Right lobe of liver (tissue), 6 donors: ENCODE measurements around the gene HMGCL. TPM values are rescaled to one million over a fixed set of nuclear protein-coding genes. Genes with fewer than 3 reads are reported as not detected.
"Not testable (repeated sequence)": the region's sequence is repeated elsewhere in the genome, so short reads cannot be mapped to it uniquely, and the experiment has no call there.

ENCODE experiments used
- ATAC-seq, 4 donors: fragments of 200-7000 bp; cut with Tn5 transposase; one replicate each; pipeline ENCODE4 v1.9.1; 2020; ENCODE audit warnings: mild to moderate bottlenecking in 4 of 4, moderate library complexity in 4 of 4
- DNase-seq, 3 donors: peaks; one replicate each; pipeline ENCODE4 v3.0.0-alpha.2; 2020
- H3K27ac ChIP-seq, 3 donors: fragments of 200-600 bp; one replicate each; pipeline ENCODE4 v1.8.0; 2022
- H3K27me3 ChIP-seq, 2 donors: fragments of 200-600 bp; one replicate each; pipeline ENCODE4 v1.8.0; 2022
- H3K36me3 ChIP-seq, 4 donors: fragments of 200-600 bp; sonication (generic) in 1 of 4; one replicate each; pipeline versions ENCODE4 v1.5.1 to v1.8.0; 2017 to 2022; ENCODE audit warnings: control low read depth in 1 of 4
- H3K4me1 ChIP-seq, 4 donors: fragments of 200-600 bp; sonication (generic) in 1 of 4; one replicate each; pipeline versions ENCODE4 v1.5.1 to v1.8.0; 2017 to 2022; ENCODE audit warnings: control low read depth in 1 of 4
- H3K4me3 ChIP-seq, 3 donors: fragments of 200-600 bp; one replicate each; pipeline ENCODE4 v1.8.0; 2022
- H3K9me3 ChIP-seq, 4 donors: fragments of 200-600 bp; sonication (generic) in 1 of 4; one replicate each; pipeline versions ENCODE4 v1.5.1 to v1.8.0; 2017 to 2022; ENCODE audit warnings: control low read depth in 1 of 4
- CTCF ChIP-seq, 4 donors: fragments of 200-600 bp in 3 of 4; fragments of 450-650 bp in 1 of 4; IDR thresholded peaks; one replicate each; pipeline versions ENCODE4 v1.5.1 to v1.8.0; 2016 to 2022; ENCODE audit warnings: antibody characterized with exemption in 4 of 4, mild to moderate bottlenecking in 2 of 4
- POLR2A ChIP-seq: fragments of 450-650 bp; IDR thresholded peaks from one replicate; pipeline ENCODE4 v1.6.1; 2017; ENCODE audit warnings: antibody characterized with exemption, mild to moderate bottlenecking
- whole genome bisulfite sequencing: methylation state at CpG from one replicate; pipeline ENCODE4 v1.1.6; 2018; ENCODE audit warnings: low coverage, low lambda C conversion rate; ENCODE audit not compliant: insufficient coverage; ENCODE audit errors: missing lambda C conversion rate; 5-methylcytosine and 5-hydroxymethylcytosine counted together
- intact Hi-C, 2 donors: fragments of 100-400 bp; cut with DNase I; formaldehyde crosslinking; loops; one replicate each; pipeline versions ENCODE4 v1.11.2 to v1.14.1; 2022
- total RNA-seq, 6 experiments: library from RNA; depleted of rRNA in 2 of 6; stranded (reverse); fragments of >200 nt in 2 of 6; fragmentation: NEBNext Ultra II Directional in 3 of 6; extraction: Animal tissue kit (Norgen Biotek cat#: 25700) in 3 of 6; gene quantifications; one replicate each; pipeline versions ENCODE4 v1.1.0 to v1.2.4, GENCODE V29; 2016 to 2023
- donor health status: DM: no; HTN: yes; CAD: no.
- donor health status: DM: no; HTN: no; CAD: no.
- donor health status: DM: no; HTN: no; CAD: no.
- donor health status: DM: no; HTN: yes; CAD: no.
- donor health status: DM: no; HTN: yes; CAD: no.

The HMGCL gene
- total RNA-seq, 6 experiments from 2014 or later = 143 to 178 (median 160) TPM

- Histone ChIP-seq H3K36me3 (peaks cover 0 to 27% (median 13%) of the 10 kb centered on the region in 4 donors), H3K9me3 (peaks cover 0 to 2% (median 0%) of the 10 kb centered on the region in 4 donors), H3K4me1 (peaks cover 0 to 4% (median 0%) of the 10 kb centered on the region in 4 donors), H3K27ac (no peak overlapping the region), H3K27me3 (no peaks in the 10 kb centered on the region), H3K4me3 (no peak overlapping the region)
- intact Hi-C loops = no loop called here
- no peak for TF ChIP-seq POLR2A
- no peak for TF ChIP-seq CTCF (IDR thresholded peaks at IDR 0.05)
- WGBS = 100% methylated on average over 1 of the region's 3 CpGs
- DNase-seq = no peak
- ATAC-seq = no peak
These were observed 36.5 kb downstream of the HMGCL start for GRCh38 chr1:23788695-23789094.

- H3K27me3 ChIP-seq = no peaks in the 10 kb centered on the region
- WGBS = 73% methylated on average over 2 of the region's 3 CpGs
- H3K4me3 ChIP-seq = no peak overlapping the region
- H3K9me3 ChIP-seq = peaks cover 0 to 2% (median 0%) of the 10 kb centered on the region in 4 donors
- no peak overlapping the region for H3K27ac ChIP-seq
- peaks cover 0 to 27% (median 13%) of the 10 kb centered on the region in 4 donors for H3K36me3 ChIP-seq
- DNase-seq (no peak), ATAC-seq (no peak)
- intact Hi-C loops = no loop called here
- TF ChIP-seq POLR2A (no peak), CTCF (IDR thresholded peaks at IDR 0.05) (no peak)
- peaks cover 0 to 4% (median 0%) of the 10 kb centered on the region in 4 donors for H3K4me1 ChIP-seq
These were observed 37.5 kb downstream of the HMGCL start for GRCh38 chr1:23787701-23788100.

- peaks cover 0 to 4% (median 0%) of the 10 kb centered on the region in 4 donors for H3K4me1 ChIP-seq
- ATAC-seq (peak in 2 of 4 donors; percentile 12 to 53), DNase-seq (no peak)
- H3K27ac ChIP-seq = no peak overlapping the region
- no peak overlapping the region for H3K4me3 ChIP-seq
- H3K27me3 ChIP-seq = no peaks in the 10 kb centered on the region
- WGBS = 30% methylated on average over 4 of the region's 4 CpGs
- intact Hi-C loops = no loop called here
- H3K9me3 ChIP-seq = no peaks in the 10 kb centered on the region
- TF ChIP-seq CTCF (IDR thresholded peaks at IDR 0.05) (no peak), POLR2A (no peak)
- H3K36me3 ChIP-seq = peaks cover 0 to 36% (median 15%) of the 10 kb centered on the region in 4 donors
These were observed 40.4 kb downstream of the HMGCL start for GRCh38 chr1:23784846-23785245.

GRCh38 chr1:23783141-23783540 lies 42.1 kb downstream of the HMGCL start:
- H3K36me3 ChIP-seq = peaks cover 0 to 36% (median 15%) of the 10 kb centered on the region in 4 donors

GRCh38 chr1:23779826-23780371 lies 45.3 kb downstream of the HMGCL start:
- 62% methylated on average over 2 of the region's 3 CpGs for WGBS
- Histone ChIP-seq H3K4me1 (peaks cover 0 to 38% (median 13%) of the 10 kb centered on the region in 4 donors), H3K27ac (no peak overlapping the region), H3K4me3 (no peak overlapping the region), H3K9me3 (no peaks in the 10 kb centered on the region), H3K36me3 (peaks cover 0 to 8% (median 1%) of the 10 kb centered on the region in 4 donors), H3K27me3 (no peaks in the 10 kb centered on the region)
- TF ChIP-seq CTCF (IDR thresholded peaks at IDR 0.05) = no peak
- TF ChIP-seq POLR2A = no peak
- ATAC-seq (no peak), DNase-seq (no peak)
- intact Hi-C loops = no loop called here

More at GRCh38 chr1:23783141-23783540, 42.1 kb downstream of the HMGCL start:
- H3K4me1 ChIP-seq = peaks cover 0 to 14% (median 5%) of the 10 kb centered on the region in 4 donors
- intact Hi-C loops, H3K9me3 ChIP-seq, H3K4me3 ChIP-seq, H3K27ac ChIP-seq, H3K27me3 ChIP-seq, ATAC-seq, DNase-seq: not testable (repeated sequence)
- 89% methylated on average over 11 of the region's 11 CpGs for WGBS
